Stimulated activated CD8-positive, alpha-beta memory T cell treated with anti-CD3 and anti-CD28 coated beads, Interleukin-7, amount 100 ng/mL, for 24 hours (primary cell): ENCODE measurements around the gene USP34.
"Not testable (repeated sequence)": the region's sequence is repeated elsewhere in the genome, so short reads cannot be mapped to it uniquely, and the experiment has no call there.

Source experiments
- DNase-seq: peaks from one replicate; pipeline ENCODE4 v3.0.0-alpha.2; 2020; ENCODE audit warnings: low read depth

USP34 gene

DNA sequence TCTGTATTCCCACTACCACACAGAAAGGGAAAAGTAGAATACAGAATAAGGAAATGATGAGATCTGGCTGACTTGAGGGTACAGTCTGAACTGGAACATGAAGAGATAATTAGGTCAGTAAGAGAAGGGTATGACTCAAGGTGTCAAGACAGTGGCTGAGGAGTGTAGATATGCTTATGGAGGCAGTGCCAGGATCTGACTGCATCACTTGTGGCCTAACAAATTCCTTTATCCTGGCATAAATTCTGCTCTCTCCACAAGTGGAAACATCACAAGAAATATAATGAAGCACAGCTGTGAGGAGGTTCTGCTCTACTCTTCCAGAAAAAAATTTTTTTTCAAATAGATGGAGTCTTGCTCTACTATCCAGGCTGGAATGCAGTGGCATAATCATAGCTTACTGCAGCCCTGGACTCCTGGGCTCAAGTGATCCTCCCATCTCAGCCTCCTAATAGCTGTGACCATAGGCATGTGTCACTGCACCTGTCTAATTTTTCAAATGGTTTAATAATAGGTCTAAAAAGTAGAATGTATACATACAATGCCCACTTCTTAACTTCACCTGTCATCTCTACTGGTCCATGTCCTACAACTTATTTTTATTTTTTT, 223.6 kb downstream of the USP34 start:
- no peak for DNase-seq

DNA sequence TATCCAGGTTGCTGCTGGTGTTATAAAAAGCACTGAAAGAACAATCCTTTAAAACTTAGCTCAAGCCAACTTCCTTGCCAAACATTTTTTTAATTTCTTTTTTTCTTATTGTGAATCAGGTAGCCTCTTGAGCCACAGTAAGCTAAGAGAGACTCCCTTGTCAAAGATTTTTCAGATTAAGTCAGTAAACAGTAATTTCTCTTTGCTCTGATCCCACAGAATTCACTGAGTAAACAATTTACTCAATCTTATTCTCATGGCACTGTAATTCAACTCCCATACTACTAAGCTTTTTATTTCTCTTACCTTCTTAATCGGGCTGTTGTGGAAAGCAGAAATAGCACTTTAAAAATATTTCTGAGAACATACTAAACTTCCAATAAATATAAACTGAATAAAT, 226.2 kb downstream of the USP34 start:
- no peak for DNase-seq

DNA sequence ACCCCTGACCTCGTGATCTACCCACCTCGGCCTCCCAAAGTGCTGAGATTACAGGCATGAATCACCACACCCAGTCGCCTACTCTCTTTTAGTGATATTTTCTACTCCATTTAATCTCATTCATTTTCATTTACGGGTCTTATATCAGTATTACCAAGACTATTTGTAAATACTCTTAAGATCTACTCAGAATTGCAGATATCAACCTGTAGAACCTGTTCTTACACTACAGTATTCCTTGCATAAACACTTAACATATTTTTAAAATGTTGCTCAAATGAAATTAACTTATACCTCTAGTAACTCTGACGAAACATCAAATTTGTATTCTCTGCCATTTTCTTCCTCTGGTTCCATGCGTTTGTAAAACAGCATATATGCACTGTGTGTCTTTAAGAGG, 229.6 kb downstream of the USP34 start:
- DNase-seq, result no peak

- no peak for DNase-seq
These were observed 232.5 kb downstream of the USP34 start for GRCh38 chr2:61238219-61239012.

DNA sequence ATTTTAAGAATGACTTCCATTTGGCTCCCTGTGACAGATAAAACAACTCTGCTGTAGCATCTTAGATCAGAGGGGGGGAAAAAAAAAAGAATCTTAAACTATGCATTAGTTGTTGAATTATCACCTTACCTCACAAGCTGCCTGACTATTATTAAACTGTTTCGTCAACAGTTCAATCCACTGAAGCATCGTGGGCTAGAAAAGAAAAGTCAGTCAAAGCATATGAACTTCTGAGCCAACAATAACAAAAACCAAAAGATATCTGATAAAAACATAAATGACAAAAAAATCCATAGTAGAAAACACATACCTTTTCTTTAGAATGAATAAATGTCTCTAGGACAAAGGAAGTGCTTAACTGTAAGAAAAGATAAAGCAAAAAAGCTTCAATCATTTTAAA, 235.2 kb downstream of the USP34 start:
- DNase-seq, result no peak

GRCh38 chr2:61233581-61233980, 237.3 kb downstream of the USP34 start:
- no peak for DNase-seq

DNA sequence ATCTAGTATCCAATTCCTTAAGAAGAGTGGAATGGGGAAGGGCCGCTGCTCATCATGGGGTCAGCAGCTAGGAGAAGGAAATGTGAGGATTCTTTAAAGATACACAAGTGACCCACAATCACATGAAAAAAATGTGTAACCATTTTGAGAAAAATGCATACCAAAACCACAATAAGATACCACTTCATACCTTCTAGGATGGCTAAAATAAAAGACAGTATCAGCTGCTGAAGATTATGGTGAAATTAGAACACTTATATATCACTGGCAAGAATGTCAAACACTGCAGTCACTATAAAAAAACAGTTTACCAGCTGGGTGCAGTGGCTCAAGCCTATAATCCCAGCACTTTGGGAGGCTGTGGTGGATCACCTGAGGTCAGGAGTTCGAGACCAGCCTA, 241.0 kb downstream of the USP34 start:
- DNase-seq, result no peak

DNA sequence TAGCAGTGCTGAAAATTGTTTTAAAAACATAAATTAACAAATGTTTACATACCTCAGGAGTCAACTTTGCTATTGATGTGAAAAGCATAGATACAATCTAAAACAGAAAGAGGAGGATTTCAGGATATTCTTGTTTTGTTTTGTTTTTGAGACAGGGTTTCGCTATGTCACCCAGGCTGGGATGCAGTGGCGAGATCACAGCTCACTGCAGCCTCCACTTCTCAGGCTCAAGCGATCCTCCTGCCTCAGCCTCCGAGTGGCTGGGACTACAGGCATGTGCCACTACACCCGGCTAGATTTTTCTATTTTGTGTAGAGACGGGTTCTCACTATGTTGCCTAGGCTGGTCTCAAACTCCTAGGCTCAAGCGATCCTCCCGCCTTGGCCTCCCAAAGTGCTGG, 248.3 kb downstream of the USP34 start:
- no peak for DNase-seq

DNA sequence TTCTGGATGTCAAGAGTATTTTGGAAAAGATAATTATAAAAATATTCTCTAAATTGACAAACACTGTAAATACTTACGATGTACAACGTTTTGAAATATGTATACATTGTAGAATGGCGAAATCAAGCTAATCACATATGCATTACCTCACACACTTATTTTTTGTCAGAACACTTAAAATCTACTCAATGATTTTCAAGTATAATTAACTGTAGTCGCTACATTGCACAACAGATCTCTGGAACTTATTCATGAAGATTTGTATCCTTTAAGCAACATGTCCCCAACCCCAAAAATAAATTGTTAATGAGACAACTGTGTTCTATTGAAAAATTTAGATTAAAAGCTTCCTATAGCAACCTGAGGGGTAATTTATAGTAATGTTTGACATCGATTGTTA, 249.1 kb downstream of the USP34 start:
- DNase-seq, result no peak

GRCh38 chr2:61220768-61221167, 250.1 kb downstream of the USP34 start:
- no peak for DNase-seq

DNA sequence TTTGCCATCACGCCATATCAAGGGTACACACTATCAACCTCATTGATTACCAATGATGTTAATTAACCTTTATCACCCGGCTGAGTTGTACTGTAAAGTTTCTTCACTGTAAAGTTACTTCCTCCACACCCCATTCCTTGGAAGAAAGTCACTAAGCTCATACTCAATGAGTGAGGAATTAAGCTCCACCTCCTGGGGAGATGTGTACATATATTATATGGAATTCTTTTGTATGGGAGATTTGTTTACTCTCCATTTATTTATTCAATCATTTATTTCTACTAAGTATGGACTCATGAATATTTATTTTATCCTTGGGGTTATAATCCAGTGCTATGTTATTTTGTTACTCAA, 252.1 kb downstream of the USP34 start:
- DNase-seq, result no peak

DNA sequence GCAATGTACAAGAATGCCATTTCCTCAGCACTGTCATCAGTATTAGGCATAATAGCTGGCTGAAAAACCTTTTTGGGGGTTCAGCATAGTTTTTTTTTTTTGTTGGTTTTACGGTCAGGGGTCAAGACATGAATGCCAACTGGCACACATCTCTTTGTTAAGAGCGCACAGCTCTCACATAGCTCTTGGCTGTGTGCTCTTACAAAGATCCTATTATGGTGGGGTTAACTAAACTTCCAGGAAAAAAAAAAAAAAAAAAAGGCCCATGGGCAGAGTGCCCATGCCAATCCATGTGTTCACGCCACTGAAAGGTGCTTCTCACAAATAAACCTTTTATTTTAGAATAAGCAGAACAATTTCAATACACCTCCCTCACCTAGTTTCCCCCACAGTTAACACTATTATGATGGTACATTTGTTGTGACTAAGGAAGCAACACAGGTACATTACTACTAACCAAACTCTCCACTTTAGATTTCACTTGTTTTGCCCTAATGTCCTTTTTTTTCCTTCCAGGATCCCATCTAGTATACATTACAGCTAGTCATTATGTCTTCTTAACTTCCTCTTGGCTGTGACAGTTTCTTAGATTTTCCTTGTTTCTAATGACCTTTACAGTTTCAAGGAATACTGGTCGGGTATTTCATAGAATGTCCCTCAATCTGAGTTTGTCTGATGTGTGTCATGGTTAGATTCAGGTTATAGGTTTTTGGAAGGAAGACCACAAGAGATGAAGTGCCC, 252.6 kb downstream of the USP34 start:
- DNase-seq, result no peak

DNA sequence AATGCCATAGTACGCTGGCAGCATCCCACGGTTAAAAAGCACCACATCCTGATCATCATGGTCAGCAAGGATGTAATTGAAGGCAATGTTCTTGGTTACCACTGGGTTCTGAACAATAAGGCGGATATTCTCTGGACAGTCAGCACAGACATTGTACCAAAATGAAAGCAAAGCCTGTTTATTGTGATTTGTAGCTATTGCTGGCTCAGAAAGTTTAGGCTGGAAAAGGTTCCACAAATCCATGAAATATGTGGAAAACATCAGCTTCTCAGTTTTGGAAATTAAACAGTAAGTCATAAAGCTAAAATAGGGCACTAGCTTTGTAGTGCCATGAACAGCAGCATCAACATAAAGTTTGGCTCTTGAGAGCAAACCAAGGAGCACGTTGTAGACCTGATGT, 256.7 kb downstream of the USP34 start:
- DNase-seq, result no peak

- DNase-seq, result no peak
These were observed 260.4 kb downstream of the USP34 start for GRCh38 chr2:61210332-61210981.

- no peak for DNase-seq
These were observed 265.8 kb downstream of the USP34 start for GRCh38 chr2:61205132-61205531.

- DNase-seq, result no peak
These were observed 274.2 kb downstream of the USP34 start for GRCh38 chr2:61196671-61197070.

GRCh38 chr2:61194646-61195045, 276.2 kb downstream of the USP34 start:
- DNase-seq, result not testable (repeated sequence)

- DNase-seq, result no peak
These were observed 277.0 kb downstream of the USP34 start for GRCh38 chr2:61193670-61194561.

- no peak for DNase-seq
These were observed 283.8 kb downstream of the USP34 start for GRCh38 chr2:61187085-61187484.

- DNase-seq, result no peak
These were observed 285.6 kb downstream of the USP34 start for GRCh38 chr2:61185231-61185728.

DNA sequence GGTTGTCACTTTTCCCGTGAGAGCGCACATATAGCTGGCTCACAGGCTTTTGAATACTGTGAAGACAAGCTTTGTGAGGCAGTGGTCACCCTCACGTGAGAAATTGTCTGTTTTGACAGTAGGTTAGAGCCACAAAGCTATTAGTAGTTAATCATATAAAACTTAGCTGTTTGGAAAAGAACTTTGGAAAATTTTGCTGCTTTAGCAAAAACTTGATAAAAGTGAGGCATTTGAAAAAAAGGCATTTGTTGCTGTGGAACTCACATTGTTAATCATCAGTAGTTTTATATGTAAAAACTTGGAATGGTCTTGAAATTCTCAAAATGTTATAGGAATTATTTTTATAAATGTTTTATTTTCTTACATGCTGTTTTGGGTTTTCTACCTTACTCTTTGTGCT, 286.6 kb downstream of the USP34 start:
- no peak for DNase-seq

DNA sequence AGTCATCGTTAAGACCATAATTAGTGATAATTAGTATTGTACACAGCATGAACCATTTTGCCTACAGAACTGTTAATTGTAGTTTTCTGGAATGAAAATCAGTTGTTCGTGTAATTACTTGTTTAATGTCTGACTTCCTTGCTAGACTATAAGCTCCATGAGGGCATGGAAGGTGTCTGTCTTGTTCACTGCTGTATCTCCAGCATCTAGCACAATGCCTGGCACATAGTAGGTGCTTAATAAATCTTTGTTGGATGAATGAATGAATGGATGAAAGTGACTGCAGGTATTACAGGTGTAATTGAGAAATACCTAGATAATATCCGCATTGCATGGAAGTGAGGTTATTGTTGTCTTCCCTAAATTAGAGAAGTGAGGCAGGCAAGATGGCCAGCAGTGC, 287.1 kb downstream of the USP34 start:
- no peak for DNase-seq
